ENCODE measurements around the gene RAD54L.

- no peak for TF ChIP-seq CTCF (IDR thresholded peaks at IDR 0.05)
- TF ChIP-seq POLR2A (IDR thresholded peaks at IDR 0.05), result no peak
- TF ChIP-seq EP300 (IDR thresholded peaks at IDR 0.05), result no peak
Observed at GRCh38 chr1:46218443-46218842, 29.1 kb upstream of the RAD54L start.
